Measurements from ENCODE around the gene CPXM1. TPM values are rescaled to one million over a fixed set of nuclear protein-coding genes. Genes with fewer than 3 reads are reported as not detected.

The CPXM1 gene
- total RNA-seq: 1.3 and 1.5 TPM in 2 replicates

DNA sequence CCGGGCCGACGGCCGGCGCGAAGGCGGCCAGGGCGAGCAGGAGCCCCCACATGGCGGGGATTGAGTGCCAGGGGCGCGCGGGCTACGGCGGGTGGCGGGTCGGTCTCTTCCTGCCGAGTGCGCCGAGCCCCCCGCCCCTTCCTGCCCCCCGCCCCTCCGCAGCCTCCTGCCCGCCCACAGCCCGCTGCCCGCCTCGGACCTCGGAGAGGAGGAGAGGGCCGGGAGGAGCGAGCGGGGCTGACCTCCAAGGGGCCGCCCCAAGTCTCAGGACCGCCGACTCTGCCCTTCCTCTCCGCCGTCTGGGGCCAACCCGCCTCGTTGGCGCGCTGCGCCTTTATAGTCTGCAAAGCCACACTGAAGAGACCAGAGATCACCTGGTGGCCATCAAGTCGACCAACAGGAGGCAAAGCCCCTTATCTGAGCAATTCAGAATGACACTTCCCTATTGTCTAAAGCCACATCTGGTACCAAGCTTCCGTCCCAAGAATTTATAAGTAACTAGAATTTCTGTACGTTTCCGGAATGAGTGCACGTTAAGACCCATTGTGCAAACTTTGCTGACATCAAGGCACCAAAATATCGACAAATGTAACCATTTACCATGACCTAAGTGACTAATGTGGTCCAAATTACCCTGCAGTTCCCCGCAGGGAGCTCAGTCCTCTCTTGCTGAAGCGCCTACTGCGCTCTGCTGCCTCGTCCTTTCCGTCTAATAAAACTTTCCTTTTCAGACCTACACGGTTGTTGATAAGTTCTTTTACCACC is at the start of gene CPXM1:
TSS of gene CPXM1 (minus strand) at position 107 of the 765 bp plus-strand sequence. CDS start at position 52, 55 bp downstream.
- intact Hi-C loops (cut with micrococcal nuclease): loop anchor here (5.0 kb wide), 1 partner anchor 48 kb away; no protein-coding TSS in a partner anchor
- Mint-ChIP-seq H3K4me1 (ENCODE audit: low read depth) (peaks cover 17% of the 10 kb centered on the region), H3K9me3 (no peaks in the 10 kb centered on the region), H3K27me3 (ENCODE audit: low read depth) (peaks cover 48% of the 10 kb centered on the region), H3K4me3 (ENCODE audit: low read depth) (peak within 1 kb of the TSS; percentile 79), H3K27ac (peak within 1 kb of the TSS; percentile 24), H3K36me3 (ENCODE audit: low read depth) (no peaks in the 10 kb centered on the region)
- DNase-seq (ENCODE audit: low spot score): no peak

- DNase-seq (ENCODE audit: low spot score): no peak
- Mint-ChIP-seq H3K27me3 (ENCODE audit: low read depth) (no peaks in the 10 kb centered on the region), H3K9me3 (no peaks in the 10 kb centered on the region), H3K4me3 (ENCODE audit: low read depth) (no peak overlapping the region), H3K4me1 (ENCODE audit: low read depth) (peaks cover 28% of the 10 kb centered on the region), H3K36me3 (ENCODE audit: low read depth) (peaks cover 6% of the 10 kb centered on the region), H3K27ac (no peak overlapping the region)
- intact Hi-C loops (cut with micrococcal nuclease): no loop called here
Measured at GRCh38 chr20:2849529-2849928, 49.1 kb upstream of the CPXM1 start.

- no peaks in the 10 kb centered on the region for H3K9me3 Mint-ChIP-seq
Measured at GRCh38 chr20:2847802-2848201, 47.4 kb upstream of the CPXM1 start.

DNA sequence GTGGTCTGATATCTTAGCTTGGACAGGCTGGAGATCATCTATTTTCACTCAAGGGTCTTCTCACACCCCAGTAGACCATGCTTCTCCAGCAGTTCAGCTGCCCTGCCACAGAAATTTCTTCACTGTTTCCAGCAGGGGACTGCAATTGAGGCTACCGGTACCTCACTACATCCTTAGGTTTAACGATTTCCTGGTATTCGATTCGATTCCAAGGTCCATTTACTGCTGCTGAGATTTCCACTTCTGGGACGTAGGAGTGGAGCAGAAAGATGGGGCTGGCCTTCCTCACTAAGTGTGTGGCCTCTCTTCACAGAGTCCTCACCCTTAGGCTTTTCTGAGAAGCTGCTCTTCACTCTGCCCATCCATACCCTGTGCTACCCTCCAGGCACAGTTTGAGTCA is 46.3 kb upstream of the CPXM1 start:
- H3K4me3 Mint-ChIP-seq (ENCODE audit: low read depth): no peak overlapping the region
- H3K4me1 Mint-ChIP-seq (ENCODE audit: low read depth): peaks cover 16% of the 10 kb centered on the region
- intact Hi-C loops (cut with micrococcal nuclease): no loop called here
- no peaks in the 10 kb centered on the region for H3K27me3 Mint-ChIP-seq (ENCODE audit: low read depth)
- peaks cover 7% of the 10 kb centered on the region for H3K36me3 Mint-ChIP-seq (ENCODE audit: low read depth)
- no peak overlapping the region for H3K27ac Mint-ChIP-seq
- no peak for DNase-seq (ENCODE audit: low spot score)
- no peaks in the 10 kb centered on the region for H3K9me3 Mint-ChIP-seq

More at GRCh38 chr20:2847802-2848201, 47.4 kb upstream of the CPXM1 start:
- DNase-seq (ENCODE audit: low spot score): no peak
- intact Hi-C loops (cut with micrococcal nuclease): no loop called here
- H3K4me3 Mint-ChIP-seq (ENCODE audit: low read depth): no peak overlapping the region
- H3K27me3 Mint-ChIP-seq (ENCODE audit: low read depth): no peaks in the 10 kb centered on the region
- H3K36me3 Mint-ChIP-seq (ENCODE audit: low read depth): peaks cover 7% of the 10 kb centered on the region
- H3K4me1 Mint-ChIP-seq (ENCODE audit: low read depth): peaks cover 27% of the 10 kb centered on the region
- no peak overlapping the region for H3K27ac Mint-ChIP-seq

GRCh38 chr20:2845607-2846006 is 45.2 kb upstream of the CPXM1 start:
- Mint-ChIP-seq H3K9me3 (no peaks in the 10 kb centered on the region), H3K27me3 (ENCODE audit: low read depth) (no peaks in the 10 kb centered on the region), H3K4me3 (ENCODE audit: low read depth) (no peak overlapping the region), H3K27ac (no peak overlapping the region), H3K4me1 (ENCODE audit: low read depth) (peaks cover 19% of the 10 kb centered on the region), H3K36me3 (ENCODE audit: low read depth) (peaks cover 7% of the 10 kb centered on the region)
- DNase-seq (ENCODE audit: low spot score): no peak
- intact Hi-C loops (cut with micrococcal nuclease): no loop called here

DNA sequence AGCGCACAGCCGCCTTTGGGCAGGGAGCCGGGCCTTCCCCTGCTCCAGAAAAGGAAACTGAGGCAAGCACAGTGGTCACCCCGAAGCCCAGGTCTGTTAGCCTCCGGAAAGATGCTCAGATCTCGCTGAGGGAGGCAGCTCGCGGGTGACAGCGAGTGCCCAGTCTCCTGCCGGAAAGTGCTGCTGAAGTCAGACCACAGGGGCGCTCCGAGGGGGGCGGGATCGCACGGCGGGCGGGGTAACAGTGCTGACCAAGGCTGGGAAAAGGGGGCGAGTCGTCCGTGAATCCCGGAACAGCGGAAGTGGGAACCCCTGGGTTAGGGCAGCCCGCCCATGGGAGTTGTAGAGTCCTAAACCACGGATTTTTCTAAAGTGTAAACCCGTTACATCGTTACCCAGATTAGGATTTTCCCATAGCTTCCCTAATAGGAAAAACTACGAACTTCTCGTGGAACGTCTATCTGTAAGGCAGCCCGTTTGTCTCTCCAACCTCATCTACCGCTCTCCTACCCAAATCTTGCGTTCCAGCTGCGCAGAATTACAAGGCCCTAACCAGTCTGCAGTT is 40.6 kb upstream of the CPXM1 start:
- Mint-ChIP-seq H3K9me3 (peaks cover 3% of the 10 kb centered on the region), H3K27me3 (ENCODE audit: low read depth) (no peaks in the 10 kb centered on the region), H3K36me3 (ENCODE audit: low read depth) (peaks cover 22% of the 10 kb centered on the region), H3K27ac (peak overlapping the region; percentile 62), H3K4me1 (ENCODE audit: low read depth) (peaks cover 23% of the 10 kb centered on the region), H3K4me3 (ENCODE audit: low read depth) (peak overlapping the region; percentile 87)
- DNase-seq (ENCODE audit: low spot score): no peak
- intact Hi-C loops (cut with micrococcal nuclease): loop anchor here (1.0 kb wide), 1 partner anchor 32 kb away; the partner anchor contains the start of gene PTPRA

- DNase-seq (ENCODE audit: low spot score): peak; percentile 85
- Mint-ChIP-seq H3K36me3 (ENCODE audit: low read depth) (peaks cover 22% of the 10 kb centered on the region), H3K4me1 (ENCODE audit: low read depth) (peaks cover 19% of the 10 kb centered on the region), H3K27ac (peak within 1 kb of the TSS; percentile 89), H3K4me3 (ENCODE audit: low read depth) (peak within 1 kb of the TSS; percentile 87), H3K27me3 (ENCODE audit: low read depth) (no peaks in the 10 kb centered on the region), H3K9me3 (peaks cover 3% of the 10 kb centered on the region)
- intact Hi-C loops (cut with micrococcal nuclease): loop anchor here (1.0 kb wide), 1 partner anchor 33 kb away; the partner anchor contains the start of gene PTPRA
Measured at GRCh38 chr20:2840138-2840966, 39.9 kb upstream of the CPXM1 start, which contains the start of the genes PCED1A and VPS16. Gene PCED1A (minus strand): TSS chr20:2840655. CDS start chr20:2839912, 743 bp downstream. Gene VPS16 (plus strand): TSS chr20:2840745. CDS start chr20:2840775, 30 bp downstream.

DNA sequence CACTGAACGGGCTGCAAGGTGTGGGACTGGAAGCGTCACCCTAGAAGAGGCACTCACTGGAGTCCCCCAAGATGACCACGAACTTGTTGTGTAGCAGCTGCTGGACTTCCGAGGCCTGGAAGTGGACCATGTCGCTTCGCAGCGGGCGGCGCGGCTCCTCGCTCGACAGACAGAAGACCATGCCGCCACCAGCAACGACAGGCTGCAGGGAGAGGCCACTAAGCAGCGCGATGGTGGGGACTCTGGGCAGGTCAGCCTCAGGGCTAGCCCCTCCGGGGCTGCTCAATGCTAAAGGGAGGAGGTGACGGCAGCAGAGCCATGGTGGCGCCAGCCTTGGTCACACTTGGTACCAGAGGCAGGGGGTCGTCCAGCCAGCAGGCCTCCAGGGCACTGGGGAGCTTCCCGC is 39.3 kb upstream of the CPXM1 start:
- H3K36me3 Mint-ChIP-seq (ENCODE audit: low read depth): peaks cover 20% of the 10 kb centered on the region
- peak overlapping the region; percentile 89 for H3K27ac Mint-ChIP-seq
- H3K9me3 Mint-ChIP-seq: peaks cover 3% of the 10 kb centered on the region
- intact Hi-C loops (cut with micrococcal nuclease): loop anchor here (1.0 kb wide), 1 partner anchor 34 kb away; the partner anchor contains the start of gene PTPRA
- no peaks in the 10 kb centered on the region for H3K27me3 Mint-ChIP-seq (ENCODE audit: low read depth)
- DNase-seq (ENCODE audit: low spot score): no peak
- H3K4me1 Mint-ChIP-seq (ENCODE audit: low read depth): peaks cover 15% of the 10 kb centered on the region
- H3K4me3 Mint-ChIP-seq (ENCODE audit: low read depth): peak overlapping the region; percentile 84

GRCh38 chr20:2838847-2839671 is 38.6 kb upstream of the CPXM1 start:
- no peak for DNase-seq (ENCODE audit: low spot score)
- no peaks in the 10 kb centered on the region for H3K27me3 Mint-ChIP-seq (ENCODE audit: low read depth)
- peak overlapping the region; percentile 89 for H3K27ac Mint-ChIP-seq
- intact Hi-C loops (cut with micrococcal nuclease): no loop called here
- H3K4me1 Mint-ChIP-seq (ENCODE audit: low read depth): peaks cover 13% of the 10 kb centered on the region
- peak overlapping the region; percentile 84 for H3K4me3 Mint-ChIP-seq (ENCODE audit: low read depth)
- peaks cover 3% of the 10 kb centered on the region for H3K9me3 Mint-ChIP-seq
- peaks cover 18% of the 10 kb centered on the region for H3K36me3 Mint-ChIP-seq (ENCODE audit: low read depth)

- peaks cover 10% of the 10 kb centered on the region for H3K4me1 Mint-ChIP-seq (ENCODE audit: low read depth)
- intact Hi-C loops (cut with micrococcal nuclease): no loop called here
- H3K9me3 Mint-ChIP-seq: peaks cover 3% of the 10 kb centered on the region
- H3K27ac Mint-ChIP-seq: no peak overlapping the region
- peaks cover 15% of the 10 kb centered on the region for H3K36me3 Mint-ChIP-seq (ENCODE audit: low read depth)
- H3K4me3 Mint-ChIP-seq (ENCODE audit: low read depth): peak overlapping the region; percentile 55
- DNase-seq (ENCODE audit: low spot score): no peak
- H3K27me3 Mint-ChIP-seq (ENCODE audit: low read depth): no peaks in the 10 kb centered on the region
Measured at GRCh38 chr20:2838170-2838797, 37.9 kb upstream of the CPXM1 start.

DNA sequence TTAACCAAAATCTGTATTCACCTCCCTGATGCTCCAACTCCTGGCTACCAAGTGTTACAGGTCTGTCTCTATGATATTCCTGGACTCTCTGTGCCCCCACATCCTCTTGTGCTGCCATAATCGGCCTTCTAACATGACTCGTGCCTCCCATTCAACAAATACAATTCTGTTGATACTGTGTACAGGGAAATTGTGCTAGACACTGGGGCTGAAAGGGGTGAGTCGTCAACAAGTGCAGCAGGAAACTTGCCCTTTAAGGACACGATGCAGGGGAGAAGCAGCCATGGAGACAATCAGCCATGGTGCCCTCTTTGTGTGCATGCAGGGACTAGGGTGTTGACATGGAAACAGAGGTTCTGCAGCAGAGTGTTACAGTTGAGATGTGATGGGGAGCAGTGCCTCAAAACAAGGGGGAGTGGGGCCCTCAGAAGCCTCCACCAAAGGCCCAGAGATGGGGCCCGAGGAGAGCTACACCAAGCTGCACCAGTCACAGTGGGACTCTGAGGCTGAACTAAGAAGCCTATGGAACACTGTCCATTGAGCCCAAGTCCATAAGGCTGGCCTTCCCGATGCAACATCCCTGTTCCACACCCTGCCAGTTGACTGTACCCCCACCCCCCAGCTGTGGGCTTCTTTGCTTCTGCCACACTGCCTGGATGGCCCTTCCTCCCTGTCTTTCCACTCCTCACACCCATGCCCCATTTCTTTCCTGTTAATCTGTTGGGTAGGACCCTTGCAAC is 37.0 kb upstream of the CPXM1 start:
- DNase-seq (ENCODE audit: low spot score): no peak
- H3K27me3 Mint-ChIP-seq (ENCODE audit: low read depth): no peaks in the 10 kb centered on the region
- peaks cover 15% of the 10 kb centered on the region for H3K36me3 Mint-ChIP-seq (ENCODE audit: low read depth)
- H3K4me3 Mint-ChIP-seq (ENCODE audit: low read depth): no peak overlapping the region
- H3K4me1 Mint-ChIP-seq (ENCODE audit: low read depth): peaks cover 10% of the 10 kb centered on the region
- intact Hi-C loops (cut with micrococcal nuclease): no loop called here
- H3K27ac Mint-ChIP-seq: no peak overlapping the region
- H3K9me3 Mint-ChIP-seq: peaks cover 3% of the 10 kb centered on the region

All from activated T-helper 2 cell treated with anti-CD3 and anti-CD28 coated beads, Interferon-gamma antibody, Interleukin-2, Interleukin-4, amounts not matched to agents 10 μg/mL and 5 μg/mL and 100 μg/mL, durations not matched to agents 14 hours and 24 hours and 36 hours (primary cell).